Amniotic epithelial cell (primary cell): Measurements from ENCODE around the gene GLTP.

Experiments used
- DNase-seq: peaks from one replicate; pipeline ENCODE4 v3.0.0-alpha.2; 2010; ENCODE audit warnings: low read depth

Gene GLTP

GRCh38 chr12:109842021-109842420 is 38.3 kb downstream of the GLTP start:
- no peak for DNase-seq

GRCh38 chr12:109841356-109841755 is 39.0 kb downstream of the GLTP start:
- no peak for DNase-seq

- no peak for DNase-seq
These were observed 39.9 kb downstream of the GLTP start for GRCh38 chr12:109840305-109841074.

- no peak for DNase-seq
These were observed 40.9 kb downstream of the GLTP start for GRCh38 chr12:109839444-109839843.

- no peak for DNase-seq
These were observed 43.4 kb downstream of the GLTP start for GRCh38 chr12:109836916-109837315.

GRCh38 chr12:109835827-109836226 is 44.5 kb downstream of the GLTP start:
- DNase-seq = no peak

- peak; percentile 24 for DNase-seq
These were observed 46.8 kb downstream of the GLTP start, which contains the start of gene TRPV4 for GRCh38 chr12:109833307-109834189. Gene TRPV4 (minus strand): TSS chr12:109833398. CDS start chr12:109814796, 18,602 bp downstream.

GRCh38 chr12:109832541-109833306 is 47.6 kb downstream of the GLTP start:
- no peak for DNase-seq

GRCh38 chr12:109831929-109832328 is 48.4 kb downstream of the GLTP start:
- DNase-seq = no peak

- no peak for DNase-seq
These were observed 49.0 kb downstream of the GLTP start for GRCh38 chr12:109831365-109831764.

GRCh38 chr12:109830718-109831117 is 49.6 kb downstream of the GLTP start:
- DNase-seq = no peak

- no peak for DNase-seq
These were observed 50.1 kb downstream of the GLTP start for GRCh38 chr12:109830267-109830666.

- no peak for DNase-seq
These were observed 50.7 kb downstream of the GLTP start for GRCh38 chr12:109829667-109830066.

GRCh38 chr12:109828754-109829511 is 51.4 kb downstream of the GLTP start:
- no peak for DNase-seq

GRCh38 chr12:109827566-109828550 is 52.5 kb downstream of the GLTP start:
- DNase-seq = peak; percentile 26

GRCh38 chr12:109827080-109827479 is 53.3 kb downstream of the GLTP start:
- DNase-seq = no peak

GRCh38 chr12:109824731-109825130 is 55.6 kb downstream of the GLTP start:
- no peak for DNase-seq

GRCh38 chr12:109822951-109823411 is 57.4 kb downstream of the GLTP start:
- DNase-seq = no peak

GRCh38 chr12:109822416-109822815 is 57.9 kb downstream of the GLTP start:
- no peak for DNase-seq

- no peak for DNase-seq
These were observed 58.4 kb downstream of the GLTP start for GRCh38 chr12:109821968-109822367.
